ENCODE data around the gene EPB41L4A.

DNA sequence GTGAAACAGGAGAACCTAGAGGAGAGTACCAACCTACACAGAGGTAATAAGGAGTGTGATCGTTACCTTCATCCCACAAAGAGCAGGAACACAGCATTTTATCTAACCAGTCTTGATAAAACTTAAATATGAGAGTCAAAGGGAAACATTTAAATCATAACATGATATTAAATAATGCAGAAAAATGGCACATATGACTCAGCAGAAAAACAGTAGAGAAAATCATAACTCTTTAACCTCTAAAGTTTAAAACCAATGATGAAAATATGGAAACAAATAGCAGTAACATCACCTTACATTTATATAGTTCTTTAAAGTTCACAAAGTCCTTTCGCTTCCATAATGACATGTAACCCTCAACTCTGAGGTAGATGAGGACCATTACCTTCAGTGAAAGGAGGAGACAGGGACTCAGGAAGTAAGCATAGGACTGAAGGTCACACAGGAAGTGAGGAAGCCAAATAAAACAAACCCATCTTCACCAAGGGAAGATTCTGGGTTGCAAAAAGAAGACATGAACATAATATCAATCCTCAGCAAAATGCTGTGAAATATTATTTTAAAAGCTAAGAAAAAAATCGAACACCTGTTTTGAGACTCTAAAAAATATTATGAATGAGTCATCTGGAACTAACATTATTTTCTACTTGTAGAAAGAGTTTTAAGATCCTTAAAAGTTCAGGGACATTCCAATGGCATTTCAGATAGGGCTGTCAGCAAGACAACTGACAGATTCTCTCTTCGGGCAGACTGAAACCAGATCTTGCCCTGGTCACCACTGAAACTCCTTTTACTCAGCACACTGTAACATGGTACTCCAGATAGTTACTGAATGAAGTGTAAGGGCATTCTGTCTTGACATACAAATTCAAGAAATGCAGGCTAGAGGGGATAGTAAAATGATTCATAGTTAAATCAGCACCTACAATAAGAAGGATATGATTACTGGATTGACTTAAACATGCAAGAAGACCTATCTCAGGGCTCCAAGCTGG is 148.5 kb downstream of the EPB41L4A start:
- TF ChIP-seq, protein P1, sequence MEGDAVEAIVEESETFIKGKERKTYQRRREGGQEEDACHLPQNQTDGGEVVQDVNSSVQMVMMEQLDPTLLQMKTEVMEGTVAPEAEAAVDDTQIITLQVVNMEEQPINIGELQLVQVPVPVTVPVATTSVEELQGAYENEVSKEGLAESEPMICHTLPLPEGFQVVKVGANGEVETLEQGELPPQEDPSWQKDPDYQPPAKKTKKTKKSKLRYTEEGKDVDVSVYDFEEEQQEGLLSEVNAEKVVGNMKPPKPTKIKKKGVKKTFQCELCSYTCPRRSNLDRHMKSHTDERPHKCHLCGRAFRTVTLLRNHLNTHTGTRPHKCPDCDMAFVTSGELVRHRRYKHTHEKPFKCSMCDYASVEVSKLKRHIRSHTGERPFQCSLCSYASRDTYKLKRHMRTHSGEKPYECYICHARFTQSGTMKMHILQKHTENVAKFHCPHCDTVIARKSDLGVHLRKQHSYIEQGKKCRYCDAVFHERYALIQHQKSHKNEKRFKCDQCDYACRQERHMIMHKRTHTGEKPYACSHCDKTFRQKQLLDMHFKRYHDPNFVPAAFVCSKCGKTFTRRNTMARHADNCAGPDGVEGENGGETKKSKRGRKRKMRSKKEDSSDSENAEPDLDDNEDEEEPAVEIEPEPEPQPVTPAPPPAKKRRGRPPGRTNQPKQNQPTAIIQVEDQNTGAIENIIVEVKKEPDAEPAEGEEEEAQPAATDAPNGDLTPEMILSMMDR (IDR thresholded peaks at IDR 0.05), result no peak
- no peak for TF ChIP-seq POLR2A (IDR thresholded peaks at IDR 0.05)

Data from stomach (tissue), 4 donors.